Common myeloid progenitor, CD34-positive (primary cell): ENCODE measurements around the gene GRM2.

Experiments
- CTCF ChIA-PET: fragments of 350-600 bp; sonication (Branson Sonifier 250); formaldehyde crosslinking; loops from one replicate; lab custom pipeline; 2021; ENCODE audit warnings: antibody characterized with exemption; lab: Charles Lee
- POLR2A ChIA-PET: fragments of 350-600 bp; sonication (Branson Sonifier 250); formaldehyde crosslinking; loops from one replicate; lab custom pipeline; 2021; ENCODE audit warnings: antibody characterized with exemption; lab: Charles Lee
- DNase-seq, 3 donors: peaks; one replicate each; pipeline versions ENCODE4 v3.0.0 to v3.0.0-alpha.2; 2013
- H3K27ac ChIP-seq, 2 experiments: 1 replicate in 1 of 2; 2 replicates in 1 of 2; pipeline ENCODE4 v1.7.0; 2013; ENCODE audit warnings: inconsistent platforms in 2 of 2, low read length in 2 of 2, mild to moderate bottlenecking in 2 of 2, low read depth in 1 of 2, moderate library complexity in 1 of 2; ENCODE audit not compliant: severe bottlenecking in 2 of 2, insufficient read depth in 1 of 2, poor library complexity in 1 of 2
- H3K27me3 ChIP-seq, 5 experiments: replicated peaks in 2 of 5; 1 replicate in 3 of 5; 2 replicates in 2 of 5; pipeline versions ENCODE4 v1.6.1 to v1.7.0; 2013; ENCODE audit warnings: low read length in 4 of 5, mild to moderate bottlenecking in 2 of 5, moderate library complexity in 2 of 5, inconsistent platforms in 1 of 5; ENCODE audit not compliant: insufficient read depth in 5 of 5, control insufficient read depth in 4 of 5
- H3K36me3 ChIP-seq, 4 experiments: 1 replicate in 2 of 4; 2 replicates in 2 of 4; pipeline versions ENCODE4 v1.6.1 to v1.7.0; 2013; ENCODE audit warnings: low read length in 3 of 4, control low read depth in 1 of 4, mild to moderate bottlenecking in 1 of 4; ENCODE audit not compliant: control insufficient read depth in 4 of 4, insufficient read depth in 4 of 4
- H3K4me1 ChIP-seq, 4 experiments: 1 replicate in 3 of 4; 2 replicates in 1 of 4; pipeline versions ENCODE4 v1.6.1 to v1.7.1; 2013; ENCODE audit warnings: low read length in 3 of 4, mild to moderate bottlenecking in 3 of 4, control low read depth in 1 of 4, inconsistent platforms in 1 of 4, moderate library complexity in 1 of 4; ENCODE audit not compliant: control insufficient read depth in 4 of 4, insufficient read depth in 4 of 4; ENCODE audit errors: control extremely low read depth in 1 of 4
- H3K4me3 ChIP-seq, 7 experiments: 1 replicate in 4 of 7; 2 replicates in 3 of 7; pipeline versions ENCODE4 v1.5.1 to v1.7.0; 2013; ENCODE audit warnings: mild to moderate bottlenecking in 7 of 7, low read length in 6 of 7, moderate library complexity in 6 of 7, inconsistent platforms in 2 of 7, low read depth in 2 of 7, control low read depth in 1 of 7; ENCODE audit not compliant: insufficient read depth in 4 of 7, control insufficient read depth in 1 of 7; ENCODE audit errors: extremely low read depth in 1 of 7
- H3K9me3 ChIP-seq, 5 experiments: 1 replicate in 4 of 5; 2 replicates in 1 of 5; pipeline versions ENCODE4 v1.6.1 to v1.7.1; 2013; ENCODE audit warnings: low read length in 4 of 5, mild to moderate bottlenecking in 2 of 5, inconsistent platforms in 1 of 5, low read depth in 1 of 5, moderate library complexity in 1 of 5; ENCODE audit not compliant: control insufficient read depth in 4 of 5, insufficient read depth in 2 of 5; ENCODE audit errors: control extremely low read depth in 1 of 5
- WGBS: methylation state at CpG from one replicate; pipeline ENCODE4 v1.1.5; 2013; ENCODE audit not compliant: insufficient coverage; 5-methylcytosine and 5-hydroxymethylcytosine counted together

The GRM2 gene

DNA sequence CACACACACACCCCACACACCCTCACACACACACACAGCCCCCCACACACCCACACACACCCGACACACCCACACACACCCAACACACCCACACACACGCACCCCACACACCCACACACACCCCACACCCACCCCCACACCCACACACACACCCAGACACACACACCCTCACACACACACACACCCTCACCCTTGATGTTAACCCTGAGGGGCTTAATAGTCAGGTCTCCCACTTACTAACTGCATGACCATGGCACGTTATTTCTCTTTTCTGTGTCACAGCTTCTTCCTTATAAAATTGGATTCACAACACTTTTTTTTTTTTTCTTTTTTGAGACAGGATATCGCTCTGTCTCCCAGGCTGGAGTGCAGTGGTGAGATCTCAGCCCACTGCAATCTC is 2.8 kb downstream of the GRM2 start:
- Histone ChIP-seq H3K27me3 (peaks cover 0 to 19% (median 7%) of the 10 kb centered on the region in 5 experiments), H3K36me3 (peaks cover 0 to 12% (median 5%) of the 10 kb centered on the region in 4 experiments), H3K9me3 (no peaks in the 10 kb centered on the region), H3K4me1 (peaks cover 0 to 11% (median 6%) of the 10 kb centered on the region in 4 experiments), H3K27ac (no peak overlapping the region), H3K4me3 (no peak overlapping the region)
- no peak for DNase-seq
- CTCF ChIA-PET: interaction anchor here (0.6 to 1.4 kb wide), 5 partner anchors 9 to 643 kb away, joined by 3 to 6 read pairs (median 3); no protein-coding TSS in a partner anchor
- POLR2A ChIA-PET: no interaction called here
- 71% methylated on average over 2 of the region's 4 CpGs for WGBS

DNA sequence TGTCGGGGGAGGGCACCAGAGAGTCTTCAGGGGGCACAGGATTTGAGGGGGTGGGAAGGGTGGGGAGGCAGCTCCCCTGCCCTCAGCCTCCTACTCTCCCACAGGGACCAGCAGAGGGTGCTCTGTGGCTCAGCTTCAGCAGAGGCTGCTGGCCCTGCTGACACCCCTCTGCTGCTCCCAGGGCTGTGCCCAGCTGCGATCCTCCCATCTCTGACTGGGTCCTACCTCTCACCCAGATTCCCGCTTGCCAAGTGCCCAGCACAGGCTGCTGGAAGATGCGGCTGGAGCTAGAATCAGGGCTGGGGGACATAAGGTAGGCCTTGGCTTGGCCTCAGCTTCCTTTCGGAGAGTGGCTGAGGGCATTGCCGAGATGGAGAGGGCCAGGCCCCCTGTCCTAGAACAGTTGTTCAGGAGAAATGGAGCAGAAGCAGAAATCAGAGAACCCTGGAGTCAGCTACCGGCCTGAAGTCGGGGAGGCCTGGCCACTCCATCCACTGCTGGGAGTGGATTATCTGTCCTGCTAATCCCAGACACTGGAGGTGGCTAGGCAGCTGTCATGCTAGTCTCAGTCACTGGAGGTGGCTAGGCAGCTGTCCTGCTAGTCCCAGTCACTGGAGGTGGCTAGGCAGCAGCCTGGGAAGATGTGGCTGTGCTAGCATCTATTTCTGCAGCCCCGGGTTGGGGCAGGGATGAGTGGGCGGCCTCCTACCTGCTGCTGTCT is 3.9 kb downstream of the GRM2 start:
- peaks cover 0 to 2% (median under 1%) of the 10 kb centered on the region in 4 experiments for H3K36me3 ChIP-seq
- H3K4me3 ChIP-seq: no peak overlapping the region
- no peak overlapping the region for H3K27ac ChIP-seq
- peak in 1 of 3 donors; percentile 8 for DNase-seq
- WGBS: 95% methylated on average over 10 of the region's 10 CpGs
- ChIA-PET POLR2A (no interaction called here), CTCF (no interaction called here)
- peaks cover 0 to 11% (median 6%) of the 10 kb centered on the region in 4 experiments for H3K4me1 ChIP-seq
- H3K9me3 ChIP-seq: no peaks in the 10 kb centered on the region
- peaks cover 0 to 19% (median 7%) of the 10 kb centered on the region in 5 experiments for H3K27me3 ChIP-seq

DNA sequence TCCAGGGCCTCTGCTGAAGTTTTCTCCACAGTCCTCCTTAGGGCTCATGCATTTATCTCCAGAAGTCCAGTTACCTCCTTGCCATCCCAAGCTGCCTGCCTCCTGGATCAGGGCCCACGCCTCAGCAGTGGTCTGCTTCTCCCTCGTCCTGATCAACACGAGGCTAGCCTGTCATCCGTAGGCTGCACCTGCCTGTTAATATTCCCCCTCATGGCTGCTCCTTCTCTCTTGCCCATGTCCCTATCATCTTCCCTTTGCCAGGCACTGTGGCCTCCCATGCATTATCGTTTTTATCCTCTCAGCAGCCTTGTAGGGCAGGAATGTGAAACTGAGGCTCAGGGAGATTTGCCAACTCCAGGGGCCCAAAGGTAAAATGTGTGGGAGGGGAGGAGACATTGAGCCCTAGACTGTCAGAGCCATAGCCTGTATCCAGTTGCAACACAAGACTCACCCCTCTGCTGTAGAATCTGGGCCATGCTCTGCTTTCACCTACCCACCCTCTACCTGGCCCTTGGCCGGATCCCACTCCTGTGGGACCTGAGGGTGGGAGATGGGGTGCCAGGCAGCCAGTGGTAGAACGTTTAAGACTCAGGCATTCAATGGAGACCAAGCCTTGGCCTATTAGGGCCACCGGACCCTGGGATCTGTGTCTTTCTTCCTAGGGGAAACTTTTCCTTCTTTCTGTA is 4.6 kb downstream of the GRM2 start:
- H3K4me3 ChIP-seq: no peak overlapping the region
- H3K36me3 ChIP-seq: no peaks in the 10 kb centered on the region
- CTCF ChIA-PET: no interaction called here
- POLR2A ChIA-PET: no interaction called here
- peaks cover 0 to 19% (median 7%) of the 10 kb centered on the region in 5 experiments for H3K27me3 ChIP-seq
- WGBS: 91% methylated on average over 7 of the region's 8 CpGs
- peaks cover 0 to 11% (median 6%) of the 10 kb centered on the region in 4 experiments for H3K4me1 ChIP-seq
- H3K27ac ChIP-seq: no peak overlapping the region
- no peaks in the 10 kb centered on the region for H3K9me3 ChIP-seq
- no peak for DNase-seq

DNA sequence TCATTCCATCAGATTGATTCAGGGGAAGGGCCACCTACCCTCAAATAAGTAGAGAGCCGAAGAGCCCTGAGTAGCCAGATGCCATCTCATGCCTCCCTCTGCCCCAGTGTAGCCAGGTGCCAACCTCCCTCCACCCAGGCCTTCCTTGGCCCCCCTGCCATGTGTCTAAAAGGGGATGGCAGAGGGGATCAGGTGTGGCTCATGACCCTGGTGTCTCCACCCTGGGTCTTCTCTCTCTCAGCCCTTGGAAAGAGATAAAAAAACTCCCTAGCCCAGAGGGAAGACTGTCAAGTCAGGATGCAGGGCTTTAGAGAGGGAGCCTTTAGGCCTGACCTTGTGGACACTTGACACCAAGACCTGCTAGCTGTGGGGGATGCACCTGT is 5.2 kb downstream of the GRM2 start:
- POLR2A ChIA-PET: no interaction called here
- no peak overlapping the region for H3K4me3 ChIP-seq
- CTCF ChIA-PET: no interaction called here
- peaks cover 0 to 19% (median 7%) of the 10 kb centered on the region in 5 experiments for H3K27me3 ChIP-seq
- no peak overlapping the region for H3K27ac ChIP-seq
- peaks cover 0 to 9% (median 6%) of the 10 kb centered on the region in 4 experiments for H3K4me1 ChIP-seq
- H3K9me3 ChIP-seq: no peaks in the 10 kb centered on the region
- no peaks in the 10 kb centered on the region for H3K36me3 ChIP-seq
- no peak for DNase-seq
- WGBS: no CpG with 5 or more reads among the region's 1 CpG

DNA sequence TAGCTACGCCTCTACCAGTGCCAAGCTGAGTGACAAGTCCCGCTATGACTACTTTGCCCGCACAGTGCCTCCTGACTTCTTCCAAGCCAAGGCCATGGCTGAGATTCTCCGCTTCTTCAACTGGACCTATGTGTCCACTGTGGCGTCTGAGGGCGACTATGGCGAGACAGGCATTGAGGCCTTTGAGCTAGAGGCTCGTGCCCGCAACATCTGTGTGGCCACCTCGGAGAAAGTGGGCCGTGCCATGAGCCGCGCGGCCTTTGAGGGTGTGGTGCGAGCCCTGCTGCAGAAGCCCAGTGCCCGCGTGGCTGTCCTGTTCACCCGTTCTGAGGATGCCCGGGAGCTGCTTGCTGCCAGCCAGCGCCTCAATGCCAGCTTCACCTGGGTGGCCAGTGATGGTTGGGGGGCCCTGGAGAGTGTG is 5.7 kb downstream of the GRM2 start:
- Histone ChIP-seq H3K4me1 (peaks cover 0 to 4% (median under 1%) of the 10 kb centered on the region in 4 experiments), H3K9me3 (no peaks in the 10 kb centered on the region), H3K27me3 (peaks cover 0 to 16% (median 6%) of the 10 kb centered on the region in 5 experiments), H3K36me3 (no peaks in the 10 kb centered on the region), H3K27ac (no peak overlapping the region), H3K4me3 (no peak overlapping the region)
- POLR2A ChIA-PET: no interaction called here
- WGBS: 97% methylated on average over 18 of the region's 20 CpGs
- CTCF ChIA-PET: no interaction called here
- no peak for DNase-seq

DNA sequence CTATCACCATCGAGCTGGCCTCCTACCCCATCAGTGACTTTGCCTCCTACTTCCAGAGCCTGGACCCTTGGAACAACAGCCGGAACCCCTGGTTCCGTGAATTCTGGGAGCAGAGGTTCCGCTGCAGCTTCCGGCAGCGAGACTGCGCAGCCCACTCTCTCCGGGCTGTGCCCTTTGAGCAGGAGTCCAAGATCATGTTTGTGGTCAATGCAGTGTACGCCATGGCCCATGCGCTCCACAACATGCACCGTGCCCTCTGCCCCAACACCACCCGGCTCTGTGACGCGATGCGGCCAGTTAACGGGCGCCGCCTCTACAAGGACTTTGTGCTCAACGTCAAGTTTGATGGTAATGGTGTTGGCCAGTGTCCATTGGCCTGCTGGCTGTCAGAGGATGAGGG is 6.1 kb downstream of the GRM2 start:
- peaks cover 0 to 11% (median 2%) of the 10 kb centered on the region in 5 experiments for H3K27me3 ChIP-seq
- H3K36me3 ChIP-seq: no peaks in the 10 kb centered on the region
- peaks cover 0 to 2% (median 0%) of the 10 kb centered on the region in 4 experiments for H3K4me1 ChIP-seq
- ChIA-PET CTCF (no interaction called here), POLR2A (no interaction called here)
- H3K4me3 ChIP-seq: no peak overlapping the region
- no peak for DNase-seq
- no peaks in the 10 kb centered on the region for H3K9me3 ChIP-seq
- WGBS: 97% methylated on average over 19 of the region's 19 CpGs
- H3K27ac ChIP-seq: no peak overlapping the region
